Measurements from ENCODE around the gene TBX15.

DNA sequence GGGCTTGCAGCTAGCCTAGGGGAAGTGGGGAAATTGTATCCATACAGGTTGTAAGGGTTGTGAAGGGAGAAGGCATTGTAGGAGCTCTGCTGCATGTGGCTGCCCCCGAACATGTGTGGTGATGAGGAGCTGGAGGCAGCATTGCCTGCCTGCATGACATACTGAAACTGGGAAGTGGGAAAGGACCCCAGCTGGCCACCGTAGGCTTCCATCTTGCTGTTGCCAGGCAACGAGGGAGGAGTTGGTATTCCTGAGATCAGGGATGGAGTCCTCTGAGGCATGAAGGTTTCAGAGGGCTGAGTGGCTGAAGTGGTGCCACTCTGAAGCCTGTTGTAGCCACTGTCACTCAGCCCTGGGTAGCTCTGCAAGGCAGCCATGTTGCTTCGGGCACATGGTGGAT is 103.2 kb downstream of the TBX15 start:
- TF ChIP-seq, protein P1, sequence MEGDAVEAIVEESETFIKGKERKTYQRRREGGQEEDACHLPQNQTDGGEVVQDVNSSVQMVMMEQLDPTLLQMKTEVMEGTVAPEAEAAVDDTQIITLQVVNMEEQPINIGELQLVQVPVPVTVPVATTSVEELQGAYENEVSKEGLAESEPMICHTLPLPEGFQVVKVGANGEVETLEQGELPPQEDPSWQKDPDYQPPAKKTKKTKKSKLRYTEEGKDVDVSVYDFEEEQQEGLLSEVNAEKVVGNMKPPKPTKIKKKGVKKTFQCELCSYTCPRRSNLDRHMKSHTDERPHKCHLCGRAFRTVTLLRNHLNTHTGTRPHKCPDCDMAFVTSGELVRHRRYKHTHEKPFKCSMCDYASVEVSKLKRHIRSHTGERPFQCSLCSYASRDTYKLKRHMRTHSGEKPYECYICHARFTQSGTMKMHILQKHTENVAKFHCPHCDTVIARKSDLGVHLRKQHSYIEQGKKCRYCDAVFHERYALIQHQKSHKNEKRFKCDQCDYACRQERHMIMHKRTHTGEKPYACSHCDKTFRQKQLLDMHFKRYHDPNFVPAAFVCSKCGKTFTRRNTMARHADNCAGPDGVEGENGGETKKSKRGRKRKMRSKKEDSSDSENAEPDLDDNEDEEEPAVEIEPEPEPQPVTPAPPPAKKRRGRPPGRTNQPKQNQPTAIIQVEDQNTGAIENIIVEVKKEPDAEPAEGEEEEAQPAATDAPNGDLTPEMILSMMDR (IDR thresholded peaks at IDR 0.05) = no peak
- TF ChIP-seq SIN3A (IDR thresholded peaks at IDR 0.05; ENCODE audit: borderline replicate concordance, insufficient read depth, low read depth, low read length) (no peak), POLR2AphosphoS5 (IDR thresholded peaks at IDR 0.05; ENCODE audit: low read depth, low read length) (no peak)
